Measurements from ENCODE around the gene QPCT.
"Not testable (repeated sequence)": the region's sequence is repeated elsewhere in the genome, so short reads cannot be mapped to it uniquely, and the experiment has no call there.

Gene QPCT

DNA sequence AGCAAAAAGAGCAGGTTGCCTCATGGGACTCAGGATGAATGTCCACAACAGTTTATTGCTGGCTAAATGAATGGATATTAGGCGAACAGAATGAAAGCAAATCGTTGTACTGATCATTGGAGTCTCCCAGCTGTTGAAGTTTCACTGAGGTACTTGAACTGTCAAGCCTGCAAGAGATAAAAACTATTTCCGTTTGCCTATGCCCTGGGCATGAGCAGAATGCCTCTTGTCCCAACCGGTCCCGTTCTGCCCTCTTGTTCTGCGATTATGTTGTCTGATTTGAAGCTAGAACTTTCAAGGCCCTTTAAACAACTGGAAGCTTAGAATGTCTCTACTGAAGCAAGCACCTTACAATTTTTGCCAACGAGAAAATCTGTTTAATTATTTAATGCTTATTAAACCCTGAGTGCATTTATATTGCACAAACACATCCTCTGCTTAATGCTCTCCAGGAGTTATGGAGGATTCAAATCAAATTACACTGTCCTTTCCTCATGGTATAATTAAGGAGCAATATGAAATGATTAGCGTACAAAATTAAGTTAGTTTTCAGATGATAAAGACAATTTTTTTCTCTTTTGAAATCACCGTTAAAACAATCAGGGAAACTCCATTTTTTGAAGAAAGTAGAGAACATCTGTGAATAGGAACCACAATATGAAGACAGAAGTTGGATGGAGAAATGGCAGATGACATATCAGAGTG is 17.7 kb downstream of the QPCT start:
- DNase-seq = no peak

DNA sequence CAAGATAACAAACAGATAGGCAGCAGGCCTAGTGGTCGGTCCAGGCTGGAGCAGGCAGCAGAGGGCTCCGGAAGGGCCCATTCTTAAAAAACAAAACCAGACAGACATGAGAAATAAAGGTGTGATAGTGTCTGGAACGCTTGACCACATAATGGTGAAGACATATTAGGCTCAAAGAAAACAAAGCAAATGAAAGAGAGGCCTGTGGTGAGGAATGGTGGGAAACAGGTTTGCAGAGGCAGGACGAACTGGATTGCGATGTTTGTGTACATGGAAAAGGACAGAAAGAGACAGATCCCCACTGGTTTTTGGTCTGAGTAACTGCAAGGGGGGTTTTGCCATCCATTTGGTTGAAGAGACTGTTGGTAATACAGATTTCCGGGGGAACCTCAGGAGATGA is 19.9 kb downstream of the QPCT start:
- DNase-seq = no peak

DNA sequence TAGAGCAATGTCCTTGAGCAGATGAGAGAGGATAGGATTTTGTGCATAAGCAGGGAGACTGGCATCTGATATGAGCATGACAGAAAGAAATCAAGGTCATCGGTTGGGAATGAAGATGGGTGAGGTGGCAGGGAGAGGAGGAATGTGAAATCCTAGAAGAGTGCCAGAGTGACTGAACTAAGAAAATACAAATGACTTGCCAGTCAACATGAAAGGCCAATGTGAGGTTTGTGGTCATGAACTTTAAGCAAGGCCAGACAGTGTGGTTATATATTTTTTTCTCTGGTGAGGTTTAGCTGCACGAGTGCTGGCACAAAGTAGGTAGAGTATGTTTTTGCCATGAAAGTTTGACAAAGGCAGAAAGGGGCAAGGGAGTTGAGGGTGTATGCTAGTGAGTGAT is 21.2 kb downstream of the QPCT start:
- DNase-seq = no peak

DNA sequence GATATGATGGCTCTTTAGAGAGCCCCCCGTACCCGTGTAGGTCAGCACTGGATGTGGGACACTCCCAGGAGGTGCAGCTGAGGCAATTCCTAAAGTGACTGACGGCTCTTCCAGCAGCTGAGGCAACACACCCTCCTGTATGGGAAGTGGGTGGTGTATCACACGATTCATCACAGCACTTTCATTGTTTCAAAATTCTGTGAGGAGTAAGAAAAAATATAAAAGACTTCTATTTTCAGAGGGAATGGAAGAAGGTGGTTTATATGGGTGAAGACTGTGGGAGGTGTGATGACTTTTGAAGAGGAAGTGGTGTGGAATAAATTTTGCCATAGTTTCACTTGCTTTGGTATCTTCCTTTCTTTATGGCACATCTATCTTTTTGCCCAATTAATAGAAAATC is 22.3 kb downstream of the QPCT start:
- DNase-seq = peak; percentile 64

DNA sequence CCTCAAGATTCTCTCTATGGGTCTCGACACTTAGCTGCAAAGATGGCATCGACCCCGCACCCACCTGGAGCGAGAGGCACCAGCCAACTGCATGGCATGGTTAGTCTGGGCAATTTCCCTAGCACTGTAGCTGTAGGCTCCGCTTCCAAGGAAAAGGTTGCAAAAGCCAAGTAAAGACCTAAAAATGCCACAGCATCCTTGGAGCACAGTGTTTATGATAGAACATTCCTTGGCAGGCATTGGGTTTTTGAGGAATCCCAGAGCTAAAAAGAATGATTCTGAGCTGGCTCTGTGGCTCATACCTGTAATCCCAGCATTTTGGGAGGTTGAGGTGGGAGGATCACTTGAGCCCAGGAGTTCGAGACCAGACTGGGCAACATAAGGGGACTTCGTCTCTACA is 22.9 kb downstream of the QPCT start:
- DNase-seq = no peak

DNA sequence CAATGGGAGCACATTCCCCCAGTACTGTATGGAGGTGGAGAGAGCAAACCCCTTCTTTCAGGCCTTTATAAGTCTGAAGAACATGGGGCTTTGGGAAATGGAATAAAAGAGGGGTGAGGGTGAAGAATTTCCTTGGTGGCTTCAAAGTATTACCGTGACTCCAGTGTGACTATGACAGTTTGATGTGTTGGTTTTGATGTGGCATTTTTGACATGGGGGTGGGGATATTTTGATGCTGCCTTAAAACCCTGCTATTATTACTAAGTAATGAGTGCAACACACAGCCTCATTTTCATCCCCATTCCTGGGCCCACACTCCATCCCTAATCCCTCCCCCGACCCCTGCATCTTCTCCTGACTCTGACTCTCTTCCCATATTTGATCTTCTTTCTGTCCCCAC is 23.6 kb downstream of the QPCT start:
- no peak for DNase-seq

DNA sequence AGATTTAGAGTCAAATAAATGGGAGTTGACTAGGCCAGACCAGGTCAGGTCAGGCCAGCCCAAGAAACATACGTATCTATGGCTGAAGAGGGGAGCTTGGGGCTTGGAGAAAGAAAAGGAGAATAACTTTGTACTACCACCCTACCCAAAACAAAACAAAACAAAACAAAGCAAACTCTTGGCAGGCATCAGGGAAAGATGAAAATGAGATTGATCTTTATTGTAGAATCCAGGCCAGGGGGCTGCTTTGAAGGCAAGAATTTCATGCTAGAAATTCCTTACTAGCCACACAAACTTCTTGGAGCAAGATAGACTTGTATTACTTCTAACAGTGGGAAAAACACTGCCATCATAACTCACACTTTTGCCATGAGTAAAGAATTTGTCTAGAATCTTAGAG is 26.2 kb downstream of the QPCT start:
- DNase-seq = no peak

DNA sequence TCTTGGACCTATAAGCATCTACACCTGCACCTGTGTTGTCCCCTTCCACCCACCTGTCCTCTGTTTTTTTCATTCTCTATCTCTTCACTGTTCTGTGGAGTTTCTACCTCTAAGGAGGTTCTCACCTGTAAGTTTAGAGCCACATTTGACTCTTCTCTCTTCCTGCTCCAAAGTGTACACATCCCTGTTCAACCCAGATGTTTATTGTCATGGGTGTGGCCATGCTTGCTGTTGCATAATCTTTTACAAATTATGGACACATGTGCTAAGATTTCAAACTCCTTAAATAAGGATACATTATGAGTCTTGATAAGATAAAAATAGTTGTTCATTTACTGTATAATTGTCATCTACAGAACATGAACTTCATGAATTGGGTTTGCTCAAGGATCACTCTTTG is 27.6 kb downstream of the QPCT start:
- no peak for DNase-seq

DNA sequence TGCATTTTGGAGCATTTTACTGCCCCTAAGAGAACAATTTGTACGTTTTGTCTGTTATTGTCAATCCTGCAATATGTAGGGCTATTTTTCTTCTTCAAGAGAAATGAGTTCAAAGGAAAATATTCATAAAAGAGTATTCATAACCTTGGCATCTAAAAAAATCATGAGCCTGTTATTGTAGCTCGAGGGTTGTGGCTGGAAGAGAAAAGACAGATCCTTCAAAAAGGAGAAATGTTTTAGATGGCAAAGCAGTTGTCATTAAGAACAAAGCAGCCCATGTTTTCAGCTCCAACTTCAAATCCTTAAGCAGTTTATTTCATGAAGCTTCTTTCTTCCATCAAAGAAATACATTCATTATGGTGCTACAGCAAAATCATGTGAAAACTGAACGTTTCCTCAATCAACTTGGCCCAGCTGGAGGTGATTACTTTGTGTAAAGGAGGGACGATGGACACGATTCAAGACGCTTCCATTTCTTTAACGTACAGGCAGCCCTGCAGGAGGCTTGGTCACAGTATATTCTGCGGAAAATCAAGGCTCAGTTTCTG is 31.4 kb downstream of the QPCT start:
- DNase-seq = no peak

DNA sequence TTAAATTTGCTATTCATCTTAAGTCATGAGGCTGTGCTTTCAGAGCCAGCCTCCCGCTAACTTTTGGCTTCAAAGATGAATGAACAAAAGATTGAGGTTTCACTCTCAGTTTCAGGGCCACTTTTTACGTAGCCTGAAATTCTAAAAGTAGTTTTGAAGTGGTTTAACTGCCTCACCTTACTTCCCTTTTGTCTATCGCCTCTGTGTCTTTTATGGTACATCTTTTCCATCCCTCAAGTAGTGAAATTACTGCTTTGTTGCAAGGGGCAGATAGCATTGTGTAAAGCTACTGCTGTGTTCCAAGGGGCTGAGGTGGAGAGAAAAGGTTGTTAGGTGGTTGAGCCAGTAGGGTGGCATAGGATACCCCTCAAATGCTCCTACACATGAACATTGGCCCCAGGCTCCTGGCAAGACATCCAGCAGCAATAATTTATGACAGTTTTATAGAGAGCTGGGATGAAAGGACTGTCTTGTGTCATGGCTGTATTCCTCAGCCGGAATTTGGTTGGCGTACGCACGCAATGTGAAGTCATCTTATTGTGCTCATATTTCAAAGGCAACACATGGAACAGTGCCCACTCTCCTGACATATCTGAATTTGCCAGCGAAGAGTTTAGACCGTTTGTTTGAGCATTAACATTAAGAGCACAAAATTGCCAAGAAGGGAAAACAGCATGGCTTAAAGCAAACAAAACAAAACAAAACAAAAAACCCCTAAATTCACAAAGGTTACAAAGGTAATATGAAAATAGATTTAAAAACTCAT is 32.2 kb downstream of the QPCT start:
- DNase-seq = peak; percentile 23

DNA sequence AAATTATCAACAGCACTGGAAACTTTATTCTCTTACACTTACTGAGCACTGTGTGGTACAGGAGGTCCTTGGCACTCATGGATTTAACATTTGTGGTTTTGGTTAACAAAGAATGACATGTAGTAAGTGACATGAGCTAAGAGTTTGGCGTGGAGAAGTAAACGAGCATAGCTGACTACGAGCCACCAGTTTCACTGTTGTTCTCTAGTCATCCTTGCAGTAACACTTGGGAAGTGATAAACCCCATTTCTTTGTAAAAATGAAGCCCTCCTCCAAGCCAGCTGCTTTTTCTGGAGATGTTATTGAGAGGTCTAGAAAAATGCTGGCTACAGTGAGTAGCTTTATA is 32.7 kb downstream of the QPCT start:
- DNase-seq = peak; percentile 65

DNA sequence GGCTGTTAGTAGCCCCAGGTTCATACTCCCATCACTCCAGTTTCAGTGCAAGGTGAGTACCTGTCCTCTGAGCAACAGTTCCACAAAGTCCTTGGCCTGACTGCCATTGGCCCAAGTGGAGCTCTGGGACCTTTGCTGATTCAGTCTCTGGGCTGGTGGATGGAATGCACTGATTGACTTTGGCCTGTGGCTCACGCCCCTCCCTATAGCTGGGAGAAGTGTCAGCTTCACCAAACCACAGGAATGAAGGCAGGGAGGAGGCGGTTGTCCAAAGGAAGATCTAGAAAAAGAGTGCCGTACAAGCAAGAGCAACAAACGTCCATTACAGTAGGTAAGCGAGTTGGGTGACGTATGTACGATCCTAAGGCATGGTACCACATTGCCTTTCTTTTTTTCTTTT is 34.0 kb downstream of the QPCT start:
- DNase-seq = no peak

DNA sequence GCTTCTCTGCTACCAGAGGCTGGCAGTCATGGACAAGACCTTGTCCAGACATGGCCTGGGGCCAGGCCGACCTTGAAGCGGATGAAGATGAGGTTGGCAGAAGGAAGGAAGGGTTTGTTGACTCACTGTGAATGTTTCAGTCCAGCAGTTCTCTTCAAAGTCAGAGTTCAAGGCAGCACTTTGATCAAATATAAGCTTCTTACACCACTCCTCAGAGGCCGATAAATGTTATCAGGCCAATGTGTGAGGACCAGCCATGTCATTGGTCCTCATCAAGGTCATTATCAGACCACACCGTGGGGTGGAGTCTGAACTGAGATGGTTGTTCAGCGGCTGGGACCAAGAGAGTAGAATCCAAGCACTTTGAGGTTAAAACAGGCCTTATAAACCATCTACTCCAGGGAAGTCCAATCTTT is 35.5 kb downstream of the QPCT start:
- no peak for DNase-seq

DNA sequence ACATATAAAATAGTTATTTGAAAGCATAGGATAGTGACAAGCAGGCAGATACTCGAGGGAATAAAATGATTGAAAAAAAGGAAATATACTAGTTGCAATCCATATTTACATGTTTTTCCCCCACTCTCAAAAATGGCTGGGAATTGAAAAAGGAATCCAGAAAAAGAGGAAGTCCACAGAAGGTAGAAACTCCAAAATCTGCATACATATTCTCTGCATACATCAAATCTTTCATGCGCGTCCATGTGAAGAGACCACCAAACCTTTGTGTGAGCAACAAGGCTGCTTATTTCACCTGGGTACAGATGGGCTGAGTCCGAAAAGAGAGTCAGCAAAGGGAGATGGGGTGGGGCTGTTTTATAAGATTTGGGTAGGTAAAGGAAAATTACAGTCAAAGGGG is 36.4 kb downstream of the QPCT start:
- DNase-seq = not testable (repeated sequence)

DNA sequence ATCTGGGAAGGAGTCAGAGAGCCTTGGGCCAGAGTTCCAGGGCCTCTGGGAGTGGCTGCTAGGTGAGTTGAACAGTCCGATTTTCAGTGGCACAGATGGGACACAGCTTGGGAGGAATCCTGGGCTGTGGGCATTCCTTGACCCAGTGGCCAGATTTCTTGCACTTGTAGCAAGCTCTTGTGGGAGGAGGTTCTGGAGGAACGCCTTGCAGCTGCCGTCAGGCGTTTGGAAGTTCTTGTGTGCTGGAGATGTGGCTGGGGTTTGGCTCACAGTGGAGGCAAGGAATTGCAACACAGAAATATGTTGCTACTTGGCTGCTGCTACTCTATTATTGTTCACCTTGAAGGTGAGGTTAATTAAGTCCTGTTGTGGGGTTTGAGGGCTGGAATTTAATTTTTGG is 39.8 kb downstream of the QPCT start:
- DNase-seq = not testable (repeated sequence)

DNA sequence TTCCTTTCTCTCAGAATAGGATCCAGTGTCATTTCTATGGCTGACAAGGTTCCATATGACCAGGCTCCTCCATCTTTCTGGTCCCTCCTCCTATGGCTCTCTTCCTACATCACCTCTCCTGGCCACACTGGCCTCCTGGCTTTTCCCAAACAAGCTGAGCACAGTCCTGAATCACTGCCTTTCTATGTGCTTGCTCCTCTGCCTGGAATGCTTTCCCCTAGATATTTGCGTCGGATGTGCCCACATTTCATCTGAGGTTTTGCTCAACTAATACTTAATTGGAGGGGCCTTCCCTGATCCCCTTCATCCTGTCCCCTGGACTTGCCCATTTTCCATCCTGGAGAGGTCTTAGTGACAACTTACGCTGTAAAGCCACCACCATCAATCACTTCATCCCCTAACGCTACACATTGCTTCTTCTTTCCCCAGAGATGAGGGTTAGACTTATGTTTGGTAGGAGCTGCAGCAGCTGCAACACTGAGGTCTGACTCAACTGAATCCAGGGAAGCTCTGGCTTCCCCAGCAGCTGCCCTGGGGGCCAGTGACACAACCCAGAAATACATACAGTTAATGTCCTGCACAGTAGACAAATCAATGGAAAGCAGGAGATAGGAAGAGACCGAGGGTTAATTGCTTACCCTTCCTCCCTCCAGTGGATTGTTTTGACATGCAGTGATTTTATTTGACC is 42.9 kb downstream of the QPCT start:
- DNase-seq = no peak

DNA sequence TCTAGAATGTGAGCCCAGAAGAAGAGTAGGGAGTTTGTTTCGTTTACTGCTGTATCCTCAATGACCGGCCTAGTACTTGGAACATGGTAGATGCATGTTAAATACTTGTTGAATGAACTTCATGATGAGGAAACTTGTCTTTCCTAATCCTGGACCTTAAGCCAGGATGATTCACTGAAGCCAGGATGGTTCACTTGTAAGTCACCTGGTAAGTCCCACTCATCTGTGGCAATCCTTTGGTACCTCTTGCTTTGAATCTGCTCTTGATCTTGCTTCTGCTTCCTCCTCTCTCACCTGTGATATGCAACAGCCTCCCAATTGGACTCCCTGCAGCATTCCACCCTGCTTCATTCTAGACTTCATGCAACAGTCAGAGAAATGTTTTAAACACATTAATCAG is 43.6 kb downstream of the QPCT start:
- DNase-seq = no peak

DNA sequence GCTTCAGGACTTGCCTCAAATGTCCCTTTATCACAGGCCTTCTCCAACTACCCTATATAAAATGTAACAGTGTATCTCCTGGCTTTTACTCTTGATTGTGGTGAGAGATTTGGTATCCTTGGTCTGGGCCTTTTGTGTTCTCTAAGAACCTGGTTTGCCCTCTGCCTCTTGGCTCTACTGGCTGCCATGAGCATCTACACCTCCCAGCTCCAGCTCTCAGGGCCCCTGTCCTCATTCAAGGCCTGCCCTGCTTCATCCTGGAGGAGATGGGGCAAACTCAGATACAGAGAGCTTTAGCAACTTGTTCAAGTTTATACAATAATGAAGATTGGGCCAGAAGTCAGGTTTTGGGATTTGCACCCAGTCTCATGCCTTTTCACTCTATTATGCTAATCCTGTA is 45.0 kb downstream of the QPCT start:
- DNase-seq = no peak

DNA sequence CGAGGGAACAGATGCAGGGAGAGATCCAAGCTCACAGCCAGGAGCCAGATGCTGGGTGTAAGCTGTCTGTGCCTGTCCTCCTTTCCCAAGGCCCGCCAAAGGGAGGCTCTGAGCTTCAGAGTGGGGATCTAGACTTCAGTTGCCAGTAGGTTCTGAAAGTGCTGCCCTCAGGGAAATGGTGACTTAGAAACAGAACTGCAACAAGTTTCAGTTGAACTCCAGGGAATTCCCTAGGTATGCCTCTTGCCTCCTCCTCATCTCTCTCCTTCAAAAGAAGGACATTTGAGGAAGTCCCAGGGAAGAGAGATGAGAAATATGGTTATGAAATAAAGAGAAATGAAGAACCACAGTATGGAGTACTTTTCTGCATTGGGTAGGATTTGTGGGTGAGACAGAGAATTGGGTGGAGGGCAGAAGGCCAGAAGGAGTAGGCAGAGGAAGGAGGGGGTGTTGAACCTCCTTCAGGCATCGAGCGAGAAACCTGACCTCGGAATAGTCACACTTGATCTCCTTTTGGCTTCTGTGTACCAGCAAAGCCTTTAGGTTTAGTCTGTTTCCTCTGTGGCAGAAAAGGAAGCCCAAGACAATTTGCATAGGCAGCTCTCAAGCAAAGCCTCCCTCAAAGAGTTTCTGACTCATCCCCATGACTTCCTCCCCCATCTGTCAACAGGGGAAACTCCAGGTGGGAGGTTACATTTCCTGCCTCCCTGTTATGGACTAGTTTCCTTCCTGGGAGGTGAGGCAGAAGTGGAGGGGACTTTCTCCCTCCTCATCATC is 45.7 kb downstream of the QPCT start:
- peak; percentile 92 for DNase-seq

DNA sequence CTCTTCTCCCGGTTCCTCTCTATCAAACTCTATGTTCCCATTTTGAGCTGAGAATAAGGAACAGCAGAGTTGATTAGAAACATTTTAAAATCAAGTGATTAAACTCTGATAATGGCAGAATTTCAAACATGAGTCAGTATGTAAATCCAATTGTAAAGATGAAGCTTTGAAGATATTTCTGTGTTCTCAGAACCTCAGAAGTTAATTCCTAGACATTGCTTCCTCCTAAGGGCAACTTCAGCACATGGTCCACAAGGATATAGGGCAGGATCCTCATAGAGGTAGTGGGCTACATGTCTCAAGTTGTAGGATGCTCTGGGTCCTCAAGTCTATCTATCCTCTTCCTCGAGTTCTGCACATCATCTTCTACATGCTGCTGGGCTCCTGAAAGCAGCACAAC is 46.3 kb downstream of the QPCT start:
- no peak for DNase-seq

DNA sequence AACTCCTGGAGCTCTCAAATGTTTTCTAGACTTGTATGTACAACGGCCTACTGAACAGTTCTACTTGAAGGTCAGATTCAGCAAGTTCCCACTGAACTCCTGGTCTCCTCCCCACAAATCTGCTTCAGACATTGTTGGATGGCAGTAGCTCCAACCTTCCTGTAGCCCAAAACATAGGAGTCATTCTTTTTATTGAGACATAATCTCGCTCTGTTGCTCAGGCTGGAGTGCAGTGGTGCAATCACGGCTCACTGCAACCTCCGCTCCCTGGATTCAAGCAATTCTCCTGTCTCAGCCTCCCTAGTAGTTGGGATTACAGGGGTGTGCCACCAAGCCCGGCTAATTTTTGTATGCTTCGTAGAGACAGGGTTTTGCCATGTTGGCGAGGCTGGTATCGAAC is 47.3 kb downstream of the QPCT start:
- peak; percentile 39 for DNase-seq

DNA sequence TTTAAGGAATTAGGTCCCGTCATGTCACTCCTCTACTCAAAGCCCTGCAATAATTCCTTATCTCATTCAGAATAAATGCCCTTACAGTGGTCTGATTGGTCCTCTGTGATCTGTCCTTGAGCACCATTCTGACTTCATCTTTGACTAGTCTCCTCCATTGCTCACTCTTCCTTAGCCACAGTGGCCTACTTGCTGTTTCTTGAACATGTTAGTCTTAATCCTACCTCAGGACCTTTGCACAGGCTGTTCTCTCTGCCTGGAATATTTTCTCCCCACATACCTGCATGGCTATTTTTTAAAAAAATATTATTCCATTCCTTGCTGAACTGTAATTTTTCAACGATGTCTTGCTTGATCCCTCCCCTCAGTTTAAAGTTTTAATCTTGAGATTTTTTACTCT is 48.0 kb downstream of the QPCT start:
- DNase-seq = no peak

DNA sequence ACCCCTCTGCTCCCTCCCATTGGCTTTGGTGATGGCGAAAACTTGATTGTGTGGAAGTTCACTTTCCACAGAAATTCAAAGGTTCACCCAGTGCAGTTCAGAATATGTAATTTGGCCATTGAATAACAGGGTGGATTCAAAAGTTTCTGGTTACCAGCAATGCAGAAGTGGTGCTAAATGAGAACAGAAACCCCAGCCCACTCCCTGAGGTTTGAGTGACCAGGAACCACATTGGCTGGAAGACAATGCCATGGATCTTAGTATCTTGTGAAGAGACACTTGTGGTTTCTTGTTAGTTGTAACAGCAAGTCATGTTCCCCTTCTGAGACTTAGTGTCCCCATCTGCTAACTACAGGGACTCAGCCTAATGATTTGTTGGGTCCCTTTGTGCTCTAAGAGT is 49.8 kb downstream of the QPCT start:
- peak; percentile 90 for DNase-seq
